SK-N-SH (cell line): ENCODE measurements around the gene TWF1. TPM values are rescaled to one million over a fixed set of nuclear protein-coding genes. Genes with fewer than 3 reads are reported as not detected.
A peak's percentile ranks its signal among the peaks of the same experiment; 100 is the strongest.

Source experiments
- CTCF ChIA-PET: fragments of 300-600, 350-600 bp; formaldehyde crosslinking; extraction: SDS; loops from one replicate; lab custom pipeline; 2021; lab: Yijun Ruan, JAX
- POLR2A ChIA-PET: fragments of 350-600 bp; sonication (Branson Sonifier 250); formaldehyde crosslinking; extraction: SDS; loops from one replicate; lab custom pipeline; 2020; ENCODE audit warnings: antibody characterized with exemption, inconsistent platforms; lab: Yijun Ruan, JAX
- DNase-seq: peaks from one replicate; pipeline ENCODE4 v3.0.0; 2012
- H2AFZ ChIP-seq: fragments of 200-600 bp; sonication (generic); 2 replicates; pipeline ENCODE4 v1.8.1; 2016; ENCODE audit warnings: antibody characterized with exemption, mild to moderate bottlenecking, low read depth
- H3F3A ChIP-seq: fragments of 200-600 bp; sonication (generic); replicated peaks from 2 replicates; pipeline ENCODE3; 2016; ENCODE audit warnings: antibody characterized with exemption, mild to moderate bottlenecking; ENCODE audit not compliant: insufficient read depth
- H3K27ac ChIP-seq, 2 experiments: fragments of 200-500 bp in 1 of 2; fragments of 200-600 bp in 1 of 2; sonication (Bioruptor generic) in 1 of 2; sonication (generic), shearing (Covaris generic) in 1 of 2; 2 replicates each; pipeline versions ENCODE4 v1.5.1 to v1.6.1; 2014 to 2016; ENCODE audit warnings: low read depth in 2 of 2, inconsistent platforms in 1 of 2, low read length in 1 of 2, mild to moderate bottlenecking in 1 of 2, mixed read lengths in 1 of 2
- H3K27me3 ChIP-seq: fragments of 200-600 bp; sonication (generic), shearing (Covaris generic); 2 replicates; pipeline ENCODE4 v1.6.1; 2016; ENCODE audit warnings: mixed run types; ENCODE audit not compliant: insufficient read depth
- H3K36me3 ChIP-seq, 2 experiments: fragments of 200-500 bp in 1 of 2; fragments of 200-600 bp in 1 of 2; sonication (Bioruptor generic) in 1 of 2; sonication (generic) in 1 of 2; replicated peaks in 1 of 2; 2 replicates each; pipeline versions ENCODE3 to v1.5.1; 2014 to 2016; ENCODE audit warnings: low read length in 1 of 2, mild to moderate bottlenecking in 1 of 2; ENCODE audit not compliant: insufficient read depth in 2 of 2, control insufficient read depth in 1 of 2
- H3K4me1 ChIP-seq, 2 experiments: fragments of 200-500 bp in 1 of 2; fragments of 200-600 bp in 1 of 2; sonication (Bioruptor generic) in 1 of 2; sonication (generic), shearing (Covaris generic) in 1 of 2; 2 replicates each; pipeline versions ENCODE4 v1.5.1 to v1.6.1; 2014 to 2016; ENCODE audit warnings: low read depth in 1 of 2, low read length in 1 of 2, mixed run types in 1 of 2; ENCODE audit not compliant: insufficient read depth in 2 of 2, control insufficient read depth in 1 of 2
- H3K4me2 ChIP-seq: fragments of 200-600 bp; sonication (generic), shearing (Covaris generic); 2 replicates; pipeline ENCODE4 v1.6.1; 2017; ENCODE audit warnings: mixed run types
- H3K4me3 ChIP-seq, 2 experiments: fragments of 200-500 bp in 1 of 2; fragments of 200-600 bp in 1 of 2; sonication (Bioruptor generic) in 1 of 2; sonication (generic), shearing (Covaris generic) in 1 of 2; 2 replicates each; pipeline versions ENCODE4 v1.5.1 to v1.8.1; 2014 to 2016; ENCODE audit warnings: low read depth in 2 of 2, inconsistent platforms in 1 of 2, low read length in 1 of 2, mild to moderate bottlenecking in 1 of 2, mixed read lengths in 1 of 2, moderate library complexity in 1 of 2
- H3K79me2 ChIP-seq: fragments of 200-600 bp; sonication (generic); 2 replicates; pipeline ENCODE4 v1.8.1; 2017; ENCODE audit warnings: mild to moderate bottlenecking; ENCODE audit not compliant: insufficient read depth
- H3K9ac ChIP-seq: fragments of 200-600 bp; sonication (generic); 2 replicates; pipeline ENCODE4 v1.6.1; 2017; ENCODE audit warnings: mixed run types
- H3K9me2 ChIP-seq: fragments of 200-600 bp; sonication (generic); 2 replicates; pipeline ENCODE4 v1.6.1; 2017; ENCODE audit warnings: mixed run types
- H3K9me3 ChIP-seq: fragments of 200-600 bp; sonication (generic); 2 replicates; pipeline ENCODE4 v1.6.1; 2017; ENCODE audit warnings: mixed run types, mild to moderate bottlenecking, moderate library complexity
- H4K20me1 ChIP-seq: fragments of 200-600 bp; sonication (generic); 2 replicates; pipeline ENCODE4 v1.6.1; 2017; ENCODE audit warnings: mild to moderate bottlenecking, mixed run types; ENCODE audit not compliant: insufficient read depth
- CHD2 ChIP-seq: fragments of 150-350 bp; IDR thresholded peaks from 2 replicates; pipeline ENCODE4 v1.6.1; 2018; ENCODE audit warnings: low read length; ENCODE audit not compliant: partially characterized antibody
- ELF1 ChIP-seq: IDR thresholded peaks from 2 replicates; pipeline ENCODE4 v1.4.0; 2012
- EP300 ChIP-seq, 2 experiments: IDR thresholded peaks; 2 replicates each; pipeline versions ENCODE4 v1.4.0 to v1.6.1; 2012; ENCODE audit warnings: borderline replicate concordance in 1 of 2, low read depth in 1 of 2, low read length in 1 of 2
- GATA2 ChIP-seq: sonication (generic); formaldehyde crosslinking; IDR thresholded peaks from 2 replicates; pipeline ENCODE4 v1.5.0; 2020; ENCODE audit warnings: mild to moderate bottlenecking, missing genetic modification reagents
- NRF1 ChIP-seq: IDR thresholded peaks from 2 replicates; pipeline ENCODE4 v1.6.1; 2012; ENCODE audit warnings: low read depth, mild to moderate bottlenecking, low read length
- RAD21 ChIP-seq: IDR thresholded peaks from 2 replicates; pipeline ENCODE4 v1.6.1; 2012; ENCODE audit warnings: mild to moderate bottlenecking, low read length
- RFX5 ChIP-seq: IDR thresholded peaks from 2 replicates; pipeline ENCODE4 v1.6.1; 2012; ENCODE audit warnings: mild to moderate bottlenecking, improper control_type of control experiment, low read length
- RXRA ChIP-seq: IDR thresholded peaks from 2 replicates; pipeline ENCODE4 v1.4.0; 2012; ENCODE audit warnings: low read depth, mild to moderate bottlenecking, borderline replicate concordance
- TCF12 ChIP-seq: IDR thresholded peaks from 2 replicates; pipeline ENCODE4 v1.4.0; 2012
- YY1 ChIP-seq: IDR thresholded peaks from 2 replicates; pipeline ENCODE4 v1.4.0; 2012; ENCODE audit warnings: low read depth, mild to moderate bottlenecking
- WGBS: methylation state at CpG from one replicate; pipeline ENCODE4 v1.1.6; 2017; ENCODE audit warnings: low lambda C conversion rate; 5-methylcytosine and 5-hydroxymethylcytosine counted together
- polyA plus RNA-seq, 3 experiments: library from polyadenylated mRNA; depleted of rRNA; stranded (reverse); fragments of >200 nt; gene quantifications; 2 replicates each; pipeline ENCODE4 v1.2.3, GENCODE V29; 2012
- TF ChIP-seq, protein P1 (sequence below): IDR thresholded peaks from 2 replicates; pipeline ENCODE4 v1.4.0; 2012; ENCODE audit warnings: low read depth, borderline replicate concordance
- TF ChIP-seq, protein P2 (sequence below): IDR thresholded peaks from 2 replicates; pipeline ENCODE4; 2012
- TF ChIP-seq, protein P3 (sequence below): IDR thresholded peaks from 2 replicates; pipeline ENCODE4 v1.6.1; 2012; ENCODE audit warnings: mild to moderate bottlenecking, low read depth, low read length, moderate library complexity
- TF ChIP-seq, protein P4 (sequence below): fragments of 150-350 bp; IDR thresholded peaks from 2 replicates; pipeline ENCODE4 v1.6.1; 2016; ENCODE audit warnings: mild to moderate bottlenecking, low read depth, low read length
- TF ChIP-seq, protein P5 (sequence below): fragments of 150-350 bp; IDR thresholded peaks from 2 replicates; pipeline ENCODE4 v1.6.1; 2017; ENCODE audit warnings: antibody characterized with exemption, low read length, low read depth, borderline replicate concordance

Gene TWF1
- polyA plus RNA-seq, 1 of the 3 experiments (the other 2 are of a cell fraction), result 36.9 TPM

DNA sequence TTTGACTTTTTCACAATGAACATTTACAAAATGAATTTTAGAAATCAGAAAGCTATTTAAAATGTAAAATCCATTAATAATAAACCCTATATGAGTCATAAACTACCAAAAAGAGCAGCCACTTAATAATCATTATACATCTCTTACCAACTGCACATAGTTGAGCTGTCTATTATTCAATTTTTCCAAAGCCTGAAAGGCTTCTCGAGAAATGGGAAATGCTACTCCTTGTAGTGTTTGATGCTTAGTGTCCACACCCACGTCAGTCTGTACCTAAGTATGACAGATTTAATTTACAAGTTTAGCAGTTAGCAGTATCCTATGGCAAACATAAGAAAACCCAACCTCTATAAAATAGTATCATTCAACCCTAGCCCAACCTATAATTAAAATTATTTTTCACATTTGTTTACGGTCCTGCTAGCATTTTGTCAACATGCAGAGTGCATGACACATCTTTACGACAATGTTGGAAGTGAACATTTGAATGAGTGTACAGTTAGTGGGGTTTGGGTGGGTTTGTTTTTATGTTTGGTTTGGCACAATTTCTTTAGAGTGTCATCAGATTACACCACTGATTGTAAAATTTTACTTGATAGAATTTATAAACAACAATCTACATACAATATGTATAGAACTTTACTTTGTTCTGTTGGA is 8.4 kb downstream of the TWF1 start (continued):
- TF ChIP-seq, protein P1, sequence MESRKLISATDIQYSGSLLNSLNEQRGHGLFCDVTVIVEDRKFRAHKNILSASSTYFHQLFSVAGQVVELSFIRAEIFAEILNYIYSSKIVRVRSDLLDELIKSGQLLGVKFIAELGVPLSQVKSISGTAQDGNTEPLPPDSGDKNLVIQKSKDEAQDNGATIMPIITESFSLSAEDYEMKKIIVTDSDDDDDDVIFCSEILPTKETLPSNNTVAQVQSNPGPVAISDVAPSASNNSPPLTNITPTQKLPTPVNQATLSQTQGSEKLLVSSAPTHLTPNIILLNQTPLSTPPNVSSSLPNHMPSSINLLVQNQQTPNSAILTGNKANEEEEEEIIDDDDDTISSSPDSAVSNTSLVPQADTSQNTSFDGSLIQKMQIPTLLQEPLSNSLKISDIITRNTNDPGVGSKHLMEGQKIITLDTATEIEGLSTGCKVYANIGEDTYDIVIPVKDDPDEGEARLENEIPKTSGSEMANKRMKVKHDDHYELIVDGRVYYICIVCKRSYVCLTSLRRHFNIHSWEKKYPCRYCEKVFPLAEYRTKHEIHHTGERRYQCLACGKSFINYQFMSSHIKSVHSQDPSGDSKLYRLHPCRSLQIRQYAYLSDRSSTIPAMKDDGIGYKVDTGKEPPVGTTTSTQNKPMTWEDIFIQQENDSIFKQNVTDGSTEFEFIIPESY, result no peak
- TF ChIP-seq NRF1 (no peak), YY1 (no peak), RFX5 (no peak)
- TF ChIP-seq, protein P2, sequence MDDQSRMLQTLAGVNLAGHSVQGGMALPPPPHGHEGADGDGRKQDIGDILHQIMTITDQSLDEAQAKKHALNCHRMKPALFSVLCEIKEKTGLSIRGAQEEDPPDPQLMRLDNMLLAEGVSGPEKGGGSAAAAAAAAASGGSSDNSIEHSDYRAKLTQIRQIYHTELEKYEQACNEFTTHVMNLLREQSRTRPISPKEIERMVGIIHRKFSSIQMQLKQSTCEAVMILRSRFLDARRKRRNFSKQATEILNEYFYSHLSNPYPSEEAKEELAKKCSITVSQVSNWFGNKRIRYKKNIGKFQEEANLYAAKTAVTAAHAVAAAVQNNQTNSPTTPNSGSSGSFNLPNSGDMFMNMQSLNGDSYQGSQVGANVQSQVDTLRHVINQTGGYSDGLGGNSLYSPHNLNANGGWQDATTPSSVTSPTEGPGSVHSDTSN, result no peak
- TF ChIP-seq, protein P3, sequence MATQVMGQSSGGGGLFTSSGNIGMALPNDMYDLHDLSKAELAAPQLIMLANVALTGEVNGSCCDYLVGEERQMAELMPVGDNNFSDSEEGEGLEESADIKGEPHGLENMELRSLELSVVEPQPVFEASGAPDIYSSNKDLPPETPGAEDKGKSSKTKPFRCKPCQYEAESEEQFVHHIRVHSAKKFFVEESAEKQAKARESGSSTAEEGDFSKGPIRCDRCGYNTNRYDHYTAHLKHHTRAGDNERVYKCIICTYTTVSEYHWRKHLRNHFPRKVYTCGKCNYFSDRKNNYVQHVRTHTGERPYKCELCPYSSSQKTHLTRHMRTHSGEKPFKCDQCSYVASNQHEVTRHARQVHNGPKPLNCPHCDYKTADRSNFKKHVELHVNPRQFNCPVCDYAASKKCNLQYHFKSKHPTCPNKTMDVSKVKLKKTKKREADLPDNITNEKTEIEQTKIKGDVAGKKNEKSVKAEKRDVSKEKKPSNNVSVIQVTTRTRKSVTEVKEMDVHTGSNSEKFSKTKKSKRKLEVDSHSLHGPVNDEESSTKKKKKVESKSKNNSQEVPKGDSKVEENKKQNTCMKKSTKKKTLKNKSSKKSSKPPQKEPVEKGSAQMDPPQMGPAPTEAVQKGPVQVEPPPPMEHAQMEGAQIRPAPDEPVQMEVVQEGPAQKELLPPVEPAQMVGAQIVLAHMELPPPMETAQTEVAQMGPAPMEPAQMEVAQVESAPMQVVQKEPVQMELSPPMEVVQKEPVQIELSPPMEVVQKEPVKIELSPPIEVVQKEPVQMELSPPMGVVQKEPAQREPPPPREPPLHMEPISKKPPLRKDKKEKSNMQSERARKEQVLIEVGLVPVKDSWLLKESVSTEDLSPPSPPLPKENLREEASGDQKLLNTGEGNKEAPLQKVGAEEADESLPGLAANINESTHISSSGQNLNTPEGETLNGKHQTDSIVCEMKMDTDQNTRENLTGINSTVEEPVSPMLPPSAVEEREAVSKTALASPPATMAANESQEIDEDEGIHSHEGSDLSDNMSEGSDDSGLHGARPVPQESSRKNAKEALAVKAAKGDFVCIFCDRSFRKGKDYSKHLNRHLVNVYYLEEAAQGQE, result no peak

DNA sequence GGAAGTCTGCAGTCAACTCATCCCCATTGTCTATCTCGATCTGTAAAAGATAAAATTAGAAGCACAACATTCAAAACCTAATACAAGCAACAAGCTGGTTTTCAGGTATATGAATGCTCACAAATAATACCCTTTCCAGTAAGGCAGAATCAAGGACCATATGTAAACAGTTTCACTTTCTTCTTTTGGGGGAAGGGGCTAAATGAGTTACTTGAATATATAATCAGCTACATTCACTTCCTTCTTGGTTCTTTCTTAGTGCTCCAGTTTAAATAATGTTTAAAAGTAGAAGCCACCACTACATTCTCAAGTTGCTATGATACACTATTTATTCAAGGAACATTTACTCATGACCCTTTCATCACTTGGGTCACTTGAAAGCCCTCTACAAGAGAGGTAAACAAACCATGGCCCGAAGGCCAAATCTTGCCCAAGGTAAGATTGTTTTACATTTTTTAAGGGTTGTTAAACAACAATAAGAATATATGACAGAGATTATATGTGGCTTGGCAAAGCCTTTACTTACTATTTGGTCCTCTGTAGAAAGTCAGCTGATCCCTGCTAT is 10.3 kb downstream of the TWF1 start:
- Histone ChIP-seq H3K4me1 (no peaks in the 10 kb centered on the region), H4K20me1 (no peaks in the 10 kb centered on the region), H3K4me2 (no peak overlapping the region)
- no peak for DNase-seq
- WGBS, result 86% methylated on average over 2 of the region's 2 CpGs
- CTCF ChIA-PET, result interaction anchor here (5.0 kb wide), 1 partner anchor 87 kb away, joined by 15 read pairs; no protein-coding TSS in a partner anchor
- TF ChIP-seq TCF12, result no peak
- TF ChIP-seq GATA2 (CRISPR knock-in tag), result no peak
- no peak for TF ChIP-seq RAD21
- no peak for TF ChIP-seq ELF1
- no peak for TF ChIP-seq RXRA
- TF ChIP-seq, protein P4, sequence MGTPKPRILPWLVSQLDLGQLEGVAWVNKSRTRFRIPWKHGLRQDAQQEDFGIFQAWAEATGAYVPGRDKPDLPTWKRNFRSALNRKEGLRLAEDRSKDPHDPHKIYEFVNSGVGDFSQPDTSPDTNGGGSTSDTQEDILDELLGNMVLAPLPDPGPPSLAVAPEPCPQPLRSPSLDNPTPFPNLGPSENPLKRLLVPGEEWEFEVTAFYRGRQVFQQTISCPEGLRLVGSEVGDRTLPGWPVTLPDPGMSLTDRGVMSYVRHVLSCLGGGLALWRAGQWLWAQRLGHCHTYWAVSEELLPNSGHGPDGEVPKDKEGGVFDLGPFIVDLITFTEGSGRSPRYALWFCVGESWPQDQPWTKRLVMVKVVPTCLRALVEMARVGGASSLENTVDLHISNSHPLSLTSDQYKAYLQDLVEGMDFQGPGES, result no peak
- TF ChIP-seq, protein P5, sequence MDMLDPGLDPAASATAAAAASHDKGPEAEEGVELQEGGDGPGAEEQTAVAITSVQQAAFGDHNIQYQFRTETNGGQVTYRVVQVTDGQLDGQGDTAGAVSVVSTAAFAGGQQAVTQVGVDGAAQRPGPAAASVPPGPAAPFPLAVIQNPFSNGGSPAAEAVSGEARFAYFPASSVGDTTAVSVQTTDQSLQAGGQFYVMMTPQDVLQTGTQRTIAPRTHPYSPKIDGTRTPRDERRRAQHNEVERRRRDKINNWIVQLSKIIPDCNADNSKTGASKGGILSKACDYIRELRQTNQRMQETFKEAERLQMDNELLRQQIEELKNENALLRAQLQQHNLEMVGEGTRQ, result no peak
- TF ChIP-seq NRF1, result no peak
- TF ChIP-seq YY1, result no peak
- no peak for TF ChIP-seq EP300 (IDR thresholded peaks at IDR 0.05; ENCODE audit: borderline replicate concordance in 1 of 2, low read depth in 1 of 2, low read length in 1 of 2)
- no peak for TF ChIP-seq CHD2
- TF ChIP-seq, all 33 proteins: peak for 0
- no peaks in the 10 kb centered on the region for H3K9me2 ChIP-seq
- no peak overlapping the region for H3K9ac ChIP-seq
- H3F3A ChIP-seq, result peaks cover 13% of the 10 kb centered on the region
- H3K4me3 ChIP-seq, result no peak overlapping the region
- no peaks in the 10 kb centered on the region for H3K9me3 ChIP-seq
- H3K27ac ChIP-seq, result peak overlapping the region in 1 of 2 experiments; percentile 21; a peak in 1 of 4 replicates
- peaks cover 9% of the 10 kb centered on the region; the same call in 1 of the 2 replicates for H3K79me2 ChIP-seq
- POLR2A ChIA-PET, result no interaction called here
- peaks cover 60 to 66% of the 10 kb centered on the region in 2 experiments for H3K36me3 ChIP-seq
- no peak overlapping the region for H2AFZ ChIP-seq
- no peaks in the 10 kb centered on the region for H3K27me3 ChIP-seq
